ENCODE results near the gene MARCHF10. TPM values are rescaled to one million over a fixed set of nuclear protein-coding genes. Genes with fewer than 3 reads are reported as not detected.
"Not testable (repeated sequence)": the region's sequence is repeated elsewhere in the genome, so short reads cannot be mapped to it uniquely, and the experiment has no call there.

Gene MARCHF10
- total and polyA plus RNA-seq, 12 donors: 0.04 TPM; not detected in 11

DNA sequence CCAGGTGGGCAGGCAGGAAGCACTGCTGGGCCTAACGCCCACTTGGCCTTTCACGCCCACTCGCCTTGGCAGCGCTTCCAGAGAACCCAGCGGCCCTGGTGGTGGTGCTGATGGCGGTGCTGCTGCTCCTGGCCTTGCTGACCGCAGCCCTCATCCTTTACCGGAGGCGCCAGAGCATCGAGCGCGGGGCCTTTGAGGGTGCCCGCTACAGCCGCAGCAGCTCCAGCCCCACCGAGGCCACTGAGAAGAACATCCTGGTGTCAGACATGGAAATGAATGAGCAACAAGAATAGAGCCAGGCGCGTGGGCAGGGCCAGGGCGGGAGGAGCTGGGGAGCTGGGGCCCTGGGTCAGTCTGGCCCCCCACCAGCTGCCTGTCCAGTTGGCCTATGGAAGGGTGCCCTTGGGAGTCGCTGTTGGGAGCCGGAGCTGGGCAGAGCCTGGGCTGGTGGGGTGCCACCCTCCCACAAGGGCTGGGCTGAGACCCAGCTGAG, 115.9 kb downstream of the MARCHF10 start:
- H3K27ac ChIP-seq: peak overlapping the region in 1 of 10 donors; percentile 27
- H3K27me3 ChIP-seq: no peaks in the 10 kb centered on the region
- H3K9me3 ChIP-seq: no peaks in the 10 kb centered on the region
- peaks cover 0 to 40% (median 23%) of the 10 kb centered on the region in 9 donors for H3K4me1 ChIP-seq
- TF ChIP-seq, protein P1, sequence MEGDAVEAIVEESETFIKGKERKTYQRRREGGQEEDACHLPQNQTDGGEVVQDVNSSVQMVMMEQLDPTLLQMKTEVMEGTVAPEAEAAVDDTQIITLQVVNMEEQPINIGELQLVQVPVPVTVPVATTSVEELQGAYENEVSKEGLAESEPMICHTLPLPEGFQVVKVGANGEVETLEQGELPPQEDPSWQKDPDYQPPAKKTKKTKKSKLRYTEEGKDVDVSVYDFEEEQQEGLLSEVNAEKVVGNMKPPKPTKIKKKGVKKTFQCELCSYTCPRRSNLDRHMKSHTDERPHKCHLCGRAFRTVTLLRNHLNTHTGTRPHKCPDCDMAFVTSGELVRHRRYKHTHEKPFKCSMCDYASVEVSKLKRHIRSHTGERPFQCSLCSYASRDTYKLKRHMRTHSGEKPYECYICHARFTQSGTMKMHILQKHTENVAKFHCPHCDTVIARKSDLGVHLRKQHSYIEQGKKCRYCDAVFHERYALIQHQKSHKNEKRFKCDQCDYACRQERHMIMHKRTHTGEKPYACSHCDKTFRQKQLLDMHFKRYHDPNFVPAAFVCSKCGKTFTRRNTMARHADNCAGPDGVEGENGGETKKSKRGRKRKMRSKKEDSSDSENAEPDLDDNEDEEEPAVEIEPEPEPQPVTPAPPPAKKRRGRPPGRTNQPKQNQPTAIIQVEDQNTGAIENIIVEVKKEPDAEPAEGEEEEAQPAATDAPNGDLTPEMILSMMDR (IDR thresholded peaks at IDR 0.05): no peak
- intact Hi-C loops (cut with DNase I): no loop called here
- whole genome bisulfite sequencing, 2 donors: 95 to 96% methylated on average over 20 of the region's 20 CpGs
- H3K36me3 ChIP-seq: peaks cover 0 to 28% (median 0%) of the 10 kb centered on the region in 9 donors
- ATAC-seq (no peak), DNase-seq (no peak)
- H3K4me3 ChIP-seq: no peak overlapping the region

DNA sequence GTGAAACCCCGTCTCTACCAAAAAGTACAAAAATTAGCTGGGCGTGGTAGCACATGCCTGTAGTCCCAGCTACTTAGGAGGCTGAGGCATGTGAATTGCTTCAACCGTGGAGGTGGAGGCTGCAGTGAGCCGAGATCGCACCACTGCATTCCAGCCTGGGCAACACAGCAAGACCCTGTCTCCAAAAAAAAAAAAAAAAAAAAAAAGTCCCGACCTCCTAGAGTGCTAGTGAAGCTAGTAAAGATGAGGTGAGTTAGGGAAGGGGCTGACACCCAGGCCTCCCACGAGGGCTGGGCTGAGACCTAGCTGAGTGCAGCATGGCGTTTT, 116.6 kb downstream of the MARCHF10 start:
- DNase-seq; ATAC-seq; intact Hi-C loops (cut with DNase I); H3K27me3 ChIP-seq; H3K9me3 ChIP-seq; H3K27ac ChIP-seq; H3K4me3 ChIP-seq: not testable (repeated sequence)
- Histone ChIP-seq H3K36me3 (peaks cover 0 to 33% (median 0%) of the 10 kb centered on the region in 9 donors), H3K4me1 (peaks cover 0 to 34% (median 19%) of the 10 kb centered on the region in 9 donors)
- WGBS, 2 donors: 89 to 93% methylated on average over 8 of the region's 8 CpGs

DNA sequence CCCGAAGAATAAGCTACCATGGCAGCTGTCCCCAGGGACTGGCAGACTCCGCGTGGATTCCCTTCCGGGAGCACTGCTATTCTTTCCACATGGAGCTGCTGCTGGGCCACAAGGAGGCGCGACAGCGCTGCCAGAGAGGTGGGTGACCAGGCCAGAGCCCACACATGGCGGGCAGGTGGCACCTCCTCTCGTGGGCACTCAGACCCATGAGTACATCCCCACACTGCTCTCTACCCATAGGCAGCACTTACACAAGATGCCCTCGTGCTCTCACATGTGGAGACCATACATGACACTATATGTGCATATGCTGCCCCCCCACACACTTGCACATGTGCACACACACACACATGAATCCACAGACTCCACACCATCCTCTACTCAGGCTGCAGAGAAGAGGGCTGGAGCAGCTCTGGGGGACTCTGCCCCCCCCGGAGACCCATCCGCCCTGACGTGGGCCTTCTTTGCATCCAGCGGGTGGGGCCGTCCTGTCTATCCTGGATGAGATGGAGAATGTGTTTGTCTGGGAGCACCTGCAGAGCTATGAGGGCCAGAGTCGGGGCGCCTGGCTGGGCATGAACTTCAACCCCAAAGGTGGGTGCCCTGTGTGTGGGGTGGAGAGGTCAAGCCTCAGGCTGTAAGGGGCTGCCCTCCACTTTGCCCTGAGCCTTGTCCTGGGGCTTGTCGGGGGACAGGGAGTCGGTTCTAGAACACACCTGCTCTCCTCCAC, 117.8 kb downstream of the MARCHF10 start:
- Histone ChIP-seq H3K36me3 (peaks cover 0 to 36% (median 0%) of the 10 kb centered on the region in 9 donors), H3K4me3 (no peak overlapping the region), H3K27ac (no peak overlapping the region), H3K4me1 (peaks cover 0 to 28% (median 19%) of the 10 kb centered on the region in 9 donors), H3K9me3 (no peaks in the 10 kb centered on the region), H3K27me3 (no peaks in the 10 kb centered on the region)
- intact Hi-C loops (cut with DNase I): no loop called here
- TF ChIP-seq, protein P1 (IDR thresholded peaks at IDR 0.05): no peak
- ATAC-seq: no peak
- 92 to 93% methylated on average over 19 of the region's 19 CpGs for WGBS, 2 donors
- no peak for DNase-seq

DNA sequence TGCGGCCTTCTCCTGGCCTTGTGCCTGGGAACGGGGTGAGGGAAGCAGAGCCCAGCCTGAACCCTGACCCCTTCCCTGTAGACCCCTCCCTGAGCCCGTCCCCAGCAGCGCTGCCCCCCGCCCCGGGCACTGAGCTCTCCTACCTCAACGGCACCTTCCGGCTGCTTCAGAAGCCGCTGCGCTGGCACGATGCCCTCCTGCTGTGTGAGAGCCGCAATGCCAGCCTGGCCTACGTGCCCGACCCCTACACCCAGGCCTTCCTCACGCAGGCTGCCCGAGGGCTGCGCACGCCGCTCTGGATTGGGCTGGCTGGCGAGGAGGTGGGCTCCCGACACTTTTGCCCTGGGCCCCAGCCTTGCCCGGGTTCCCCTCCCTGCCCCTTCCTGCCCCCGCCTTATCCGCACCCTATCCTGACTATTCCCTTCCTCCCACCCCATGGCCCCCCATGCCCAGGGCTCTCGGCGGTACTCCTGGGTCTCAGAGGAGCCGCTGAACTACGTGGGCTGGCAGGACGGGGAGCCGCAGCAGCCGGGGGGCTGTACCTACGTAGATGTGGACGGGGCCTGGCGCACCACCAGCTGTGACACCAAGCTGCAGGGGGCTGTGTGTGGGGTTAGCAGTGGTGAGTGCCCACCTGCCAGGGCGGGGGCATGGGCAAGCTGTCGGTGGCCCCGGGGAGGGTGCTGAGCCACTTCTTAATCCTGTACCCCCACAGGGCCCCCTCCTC, 118.5 kb downstream of the MARCHF10 start:
- ATAC-seq: no peak
- H3K27me3 ChIP-seq: no peaks in the 10 kb centered on the region
- H3K4me1 ChIP-seq: peaks cover 0 to 20% (median 15%) of the 10 kb centered on the region in 9 donors
- TF ChIP-seq, protein P1 (IDR thresholded peaks at IDR 0.05): no peak
- 91 to 97% methylated on average over 36 to 37 of the region's 37 CpGs for WGBS, 2 donors
- intact Hi-C loops (cut with DNase I): no loop called here
- peaks cover 0 to 41% (median 0%) of the 10 kb centered on the region in 9 donors for H3K36me3 ChIP-seq
- H3K4me3 ChIP-seq: no peak overlapping the region
- no peak for DNase-seq
- H3K27ac ChIP-seq: no peak overlapping the region
- H3K9me3 ChIP-seq: no peaks in the 10 kb centered on the region
